HG03558 (cell line): Measurements from ENCODE around the gene ADARB2.
A peak's percentile ranks its signal among the peaks of the same experiment; 100 is the strongest.

Experiments
- ATAC-seq: cut with Tn5 transposase; IDR thresholded peaks from one replicate; pipeline ENCODE4 v1.9.1; 2021; ENCODE audit warnings: moderate number of reproducible peaks; ENCODE audit not compliant: unreplicated experiment; ENCODE audit errors: extremely low read depth

Gene ADARB2

DNA sequence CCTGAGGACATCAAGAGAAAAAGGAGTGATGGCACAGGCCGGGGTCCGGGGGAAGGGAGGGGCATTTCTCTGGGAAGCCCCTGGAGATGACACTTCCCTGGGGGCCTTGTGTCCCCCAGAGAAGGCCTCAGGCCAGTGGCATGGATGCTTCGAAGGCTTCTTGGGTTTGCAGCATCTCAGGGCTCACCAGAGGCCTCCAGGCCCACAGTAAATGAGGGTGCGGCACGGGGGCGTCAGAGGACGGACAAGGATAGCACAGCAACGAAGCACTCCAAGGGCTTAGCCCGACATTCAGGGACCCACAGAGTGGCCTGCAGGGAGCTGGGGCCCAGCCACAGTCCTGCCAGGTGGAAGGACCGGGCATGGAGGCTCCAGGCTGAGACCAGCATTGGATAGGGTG, 71.6 kb downstream of the ADARB2 start:
- no peak for ATAC-seq

DNA sequence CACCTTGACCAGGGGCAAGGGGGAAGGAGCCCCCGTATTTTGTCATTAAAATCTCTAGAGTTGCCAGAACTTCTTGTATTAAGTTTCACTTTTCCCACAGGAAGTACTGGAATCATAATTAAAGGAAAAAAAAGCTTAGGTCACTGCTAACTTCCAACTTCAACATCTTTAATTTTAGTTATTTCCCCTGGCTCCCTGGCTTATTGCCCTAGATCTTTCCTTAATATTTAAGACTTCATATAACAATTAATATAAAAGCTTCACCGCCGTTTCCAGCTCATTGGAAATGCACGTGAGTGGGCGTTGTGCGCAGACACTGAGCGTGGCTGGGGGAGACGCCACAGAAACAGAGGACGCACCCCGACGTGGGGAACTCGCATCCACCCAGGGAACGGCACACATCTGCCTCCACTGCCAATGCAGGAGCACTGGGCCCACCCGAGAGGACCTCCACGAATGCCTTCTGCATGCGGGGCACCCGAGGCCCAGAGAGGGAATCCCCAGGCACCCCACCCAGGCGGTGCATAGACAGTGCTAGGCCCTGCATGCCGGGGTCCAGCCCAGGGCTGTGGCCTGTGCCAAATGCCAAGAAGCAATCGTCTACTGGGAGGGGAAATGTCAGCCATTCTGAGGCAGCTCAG, 72.2 kb downstream of the ADARB2 start:
- ATAC-seq, result no peak

DNA sequence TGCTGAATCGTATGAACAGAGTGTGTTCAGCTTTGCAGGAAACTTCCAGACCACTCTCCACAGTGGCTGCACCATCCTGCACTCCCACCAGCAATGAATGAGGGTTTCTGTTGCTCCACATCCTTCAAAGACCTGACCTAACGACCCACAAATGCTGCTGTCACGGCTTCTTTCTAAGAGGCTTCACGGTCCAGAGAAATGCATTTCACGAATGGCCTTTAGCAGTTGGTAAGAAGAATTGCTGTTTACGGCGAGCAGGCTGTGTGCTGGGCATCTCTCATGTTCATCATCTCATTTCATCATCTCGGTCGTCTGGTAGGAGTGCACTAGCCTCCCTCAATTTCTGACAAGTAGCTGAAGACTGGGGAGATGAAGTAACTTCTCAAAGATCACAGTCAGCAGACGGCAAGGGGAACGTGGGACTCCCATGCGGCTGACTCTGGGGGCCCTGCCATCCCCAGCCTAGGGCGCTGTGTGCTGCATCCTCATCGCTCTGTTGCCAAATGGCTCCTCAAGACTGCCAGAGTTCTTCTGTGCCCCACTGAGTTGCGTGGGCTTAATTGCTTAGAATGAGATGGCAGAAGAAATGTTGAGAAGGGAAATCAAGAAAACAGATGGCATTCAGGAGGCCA, 72.9 kb downstream of the ADARB2 start:
- ATAC-seq, result no peak

DNA sequence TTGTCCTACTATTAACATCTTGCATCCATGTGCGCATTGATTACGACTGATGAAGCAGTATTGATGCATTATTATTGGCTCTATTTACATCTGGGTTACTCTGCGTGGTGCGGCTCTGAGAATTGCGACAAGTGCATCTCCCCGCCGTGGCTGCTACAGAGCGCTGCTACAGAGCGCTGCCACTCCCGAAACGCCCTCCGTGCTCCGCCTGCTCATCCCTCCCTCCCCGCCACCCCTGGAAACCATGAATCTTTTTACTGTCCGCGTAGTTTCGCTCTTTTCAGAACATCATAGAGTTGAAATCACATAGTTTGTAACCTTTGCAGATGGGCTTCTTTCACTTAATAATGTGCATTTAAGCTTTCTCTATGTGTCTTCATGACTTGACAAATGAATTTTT, 74.1 kb downstream of the ADARB2 start:
- ATAC-seq, result no peak

DNA sequence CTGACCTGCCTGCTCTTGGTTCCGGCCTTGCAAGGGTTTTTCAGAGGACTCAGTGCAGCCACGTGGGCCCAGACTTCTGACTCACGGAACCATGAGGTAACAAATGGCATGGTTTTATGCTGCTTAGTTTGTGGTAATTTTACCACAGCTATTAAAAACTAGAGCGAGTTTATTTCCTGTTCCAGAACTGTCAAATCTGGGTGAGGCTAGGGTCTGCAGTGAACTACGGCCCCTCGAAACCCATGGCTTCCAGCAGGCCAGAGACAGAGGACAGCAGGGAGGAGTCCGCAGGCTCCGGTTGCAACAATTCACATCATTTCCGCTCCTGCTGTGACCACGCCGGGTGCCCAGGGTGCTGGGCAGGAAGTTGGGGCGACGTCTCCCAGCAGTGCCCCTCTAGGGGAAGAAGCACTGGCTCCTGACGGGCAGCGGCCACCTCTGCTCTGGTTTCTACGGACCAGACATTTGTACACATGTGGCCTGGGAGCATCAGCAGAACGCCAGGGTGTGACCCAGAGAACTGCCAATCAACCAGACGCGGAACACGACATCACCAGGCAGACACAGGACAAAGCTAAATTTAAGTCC, 74.8 kb downstream of the ADARB2 start:
- no peak for ATAC-seq

DNA sequence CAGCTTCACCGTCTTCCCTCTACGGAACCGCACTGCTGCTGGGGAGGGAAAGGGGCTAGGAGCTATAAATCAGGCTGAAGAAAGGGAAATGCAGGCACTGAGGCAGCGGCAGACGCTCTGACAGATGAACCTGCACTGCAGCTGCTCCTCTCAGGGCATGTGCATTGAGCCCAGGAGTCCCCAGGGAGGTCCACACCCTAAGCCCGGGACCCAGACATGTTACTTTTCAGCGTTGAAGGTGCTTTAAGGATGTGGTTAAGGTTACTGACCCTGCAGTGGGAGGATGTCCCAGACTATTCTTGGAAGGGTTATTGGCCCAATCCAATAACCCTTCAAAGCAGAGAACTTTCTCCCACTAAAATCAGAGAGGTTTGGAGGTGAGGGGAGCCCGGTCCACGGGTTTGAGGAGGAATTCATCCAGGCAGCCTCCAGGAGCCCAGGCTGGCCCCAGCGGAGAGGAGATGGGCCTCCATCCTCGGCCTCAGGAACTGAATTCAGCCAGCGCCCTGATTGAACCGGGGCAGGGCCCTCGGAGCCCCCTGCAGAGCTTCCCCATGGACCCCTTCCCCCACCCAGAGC, 75.4 kb downstream of the ADARB2 start:
- ATAC-seq, result peak; percentile 65

DNA sequence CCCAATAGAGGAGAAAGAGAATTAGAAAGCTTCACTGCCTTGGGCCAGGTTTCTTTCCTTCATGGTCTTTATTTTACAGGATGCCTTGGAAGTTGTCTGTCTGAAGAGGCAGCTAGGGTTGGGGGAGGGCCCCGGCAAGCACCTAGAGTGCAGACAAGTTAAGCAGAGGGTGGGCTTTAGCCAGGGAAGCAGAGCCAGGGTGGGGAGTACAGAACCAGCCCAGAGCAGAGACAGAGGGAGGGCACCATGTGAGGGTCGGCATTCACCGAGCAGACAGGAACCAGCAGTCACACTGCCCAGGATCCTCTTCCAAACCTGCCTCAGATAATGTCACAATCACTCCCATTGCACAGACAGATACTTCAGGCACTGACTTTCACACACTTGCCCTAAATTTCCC, 75.9 kb downstream of the ADARB2 start:
- no peak for ATAC-seq

DNA sequence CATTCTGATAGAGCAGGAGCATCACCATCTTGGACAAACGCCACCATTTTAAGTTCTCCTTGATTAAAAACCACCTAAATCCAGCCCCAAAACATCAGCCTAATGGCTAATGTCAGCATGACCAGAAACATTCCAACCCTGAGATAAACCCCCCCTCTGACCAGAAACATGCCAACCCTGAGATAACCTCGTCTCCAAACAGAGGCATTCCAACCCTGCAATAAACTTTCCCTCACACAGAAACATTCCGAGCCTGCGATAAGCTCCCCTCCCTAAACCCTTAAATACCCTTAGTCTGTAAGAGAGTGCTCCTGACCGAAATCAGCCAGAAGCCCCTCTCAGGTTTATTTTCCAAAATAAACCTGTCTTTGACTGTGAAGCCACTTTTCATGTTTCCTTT, 76.5 kb downstream of the ADARB2 start:
- ATAC-seq, result no peak

DNA sequence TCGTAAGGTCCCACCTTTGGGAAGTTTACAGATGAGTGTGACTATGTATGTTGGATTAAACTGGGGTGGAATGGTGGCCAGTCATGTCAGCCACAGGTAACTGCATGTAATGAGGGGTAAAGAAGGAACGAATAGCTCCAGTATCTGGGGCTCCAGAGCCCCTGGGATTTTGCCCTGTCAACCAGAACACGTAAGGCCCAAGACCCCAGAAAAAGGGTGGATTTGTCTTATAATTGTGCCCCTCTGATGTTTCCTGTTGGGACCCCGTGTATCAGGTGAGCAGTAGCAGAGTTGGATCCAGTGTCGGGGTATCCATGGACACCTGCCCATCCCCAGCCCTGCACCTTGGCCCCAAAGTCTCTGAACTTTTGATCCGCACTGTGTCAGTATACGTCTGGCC, 76.9 kb downstream of the ADARB2 start:
- no peak for ATAC-seq

DNA sequence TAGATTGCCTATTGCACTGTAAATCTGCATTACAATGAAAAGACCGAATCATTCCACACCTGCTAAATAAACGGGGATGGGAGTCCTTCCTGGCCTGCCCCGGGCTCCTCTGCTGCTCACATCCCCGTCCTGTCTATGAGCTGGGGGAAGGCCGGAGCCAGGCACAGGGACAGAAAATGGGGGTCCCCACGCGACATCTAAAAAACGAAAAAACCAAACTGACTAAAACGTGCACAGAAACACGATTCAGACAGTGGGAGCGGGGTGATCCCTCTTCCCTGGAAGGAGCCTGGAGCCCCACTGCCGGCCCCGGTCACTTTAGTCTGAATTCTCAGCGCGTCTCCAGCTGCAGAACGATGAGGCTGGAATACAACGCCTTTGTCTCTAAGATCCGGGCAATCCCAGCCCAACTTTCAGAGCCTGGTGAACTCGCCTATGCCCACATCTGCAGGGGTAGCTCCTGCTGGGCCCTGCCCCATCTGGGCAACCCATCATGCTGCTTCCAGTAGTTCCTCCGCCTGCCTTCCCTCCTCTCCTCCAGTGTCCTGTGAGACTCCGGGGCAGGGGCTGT, 78.0 kb downstream of the ADARB2 start:
- ATAC-seq, result no peak

DNA sequence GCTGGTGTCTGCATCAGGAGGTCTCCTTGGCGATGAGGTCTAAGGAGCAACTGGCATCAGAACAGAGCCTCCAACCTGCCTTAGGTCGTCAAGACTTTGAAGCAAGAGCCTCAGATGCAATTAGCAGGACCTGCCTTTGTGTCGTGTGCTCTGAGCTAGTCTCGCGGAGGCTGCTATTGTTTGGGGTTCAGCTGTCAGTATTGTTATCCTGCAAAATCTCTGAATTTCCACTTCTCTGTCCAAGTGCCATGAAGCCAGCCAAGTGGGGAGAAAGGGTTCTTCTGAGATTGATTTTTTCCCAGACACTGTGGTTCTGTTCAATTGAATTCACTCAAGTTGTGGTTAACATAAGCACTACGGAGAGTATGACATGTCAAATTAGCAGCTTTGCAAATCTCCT, 78.7 kb downstream of the ADARB2 start:
- ATAC-seq, result no peak

DNA sequence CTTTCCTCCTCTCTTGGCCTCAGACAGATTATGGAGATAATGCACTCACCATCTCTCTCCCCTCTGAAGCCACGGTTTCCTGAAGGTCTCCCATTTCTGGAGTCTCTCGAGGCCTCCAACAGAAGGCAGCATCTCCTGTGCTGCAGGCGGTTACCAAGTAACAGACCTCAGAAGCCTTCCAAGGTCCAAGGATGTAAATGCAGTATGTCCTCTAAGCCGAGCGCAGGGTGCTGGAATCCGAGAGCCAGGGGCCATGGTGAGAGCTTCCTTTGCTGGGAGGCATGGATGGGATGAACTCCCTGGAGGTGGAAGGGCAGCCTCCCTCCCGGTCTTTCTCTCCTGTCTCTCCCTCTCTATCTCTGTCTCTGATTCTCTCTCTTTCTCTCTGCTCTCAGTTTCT, 79.8 kb downstream of the ADARB2 start:
- no peak for ATAC-seq

DNA sequence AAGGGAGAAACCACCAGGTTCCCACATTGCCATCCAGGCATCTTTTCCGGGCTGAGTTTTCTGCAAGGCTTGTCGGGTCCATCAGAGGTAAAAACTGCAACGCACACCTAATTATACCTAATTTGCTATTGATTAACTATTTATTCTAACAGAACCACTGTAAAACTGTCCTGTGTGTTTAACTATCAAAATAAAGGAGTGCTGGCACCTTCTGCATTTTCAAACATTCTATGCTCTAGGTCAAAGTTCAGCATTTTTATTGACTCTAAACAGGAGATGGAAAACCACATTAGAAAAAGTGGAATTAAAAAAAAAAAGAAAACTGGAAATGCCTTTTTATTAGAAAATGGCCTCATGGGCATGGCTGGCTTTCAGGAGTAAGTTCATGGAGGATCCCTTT, 82.0 kb downstream of the ADARB2 start:
- ATAC-seq, result no peak

DNA sequence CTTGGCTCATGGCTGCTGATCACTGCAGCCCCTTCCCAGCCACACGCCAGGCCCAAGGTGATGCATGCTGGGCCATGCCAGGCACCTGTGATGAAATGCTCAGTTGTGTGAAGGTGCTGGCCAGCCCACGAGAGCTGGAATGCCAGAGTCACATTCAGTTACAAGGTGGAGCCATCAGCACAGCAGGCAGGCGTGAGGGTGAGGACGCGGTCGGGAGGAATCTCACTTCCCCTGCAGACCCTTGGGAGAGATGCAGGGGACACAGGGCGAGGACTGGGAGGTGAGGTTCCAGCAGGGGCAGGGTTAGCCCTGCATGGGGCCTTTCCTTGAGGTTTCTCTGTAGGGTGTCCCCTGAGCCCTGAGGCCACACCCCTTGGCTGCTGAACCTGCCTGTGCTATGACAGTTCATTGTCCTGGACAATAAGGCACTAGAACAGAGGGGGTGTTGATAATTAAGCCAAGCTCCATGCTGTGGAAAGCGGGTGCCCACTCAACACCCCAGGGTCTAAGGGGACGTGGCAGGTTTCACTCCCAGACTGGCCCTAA, 82.4 kb downstream of the ADARB2 start:
- ATAC-seq, result no peak

DNA sequence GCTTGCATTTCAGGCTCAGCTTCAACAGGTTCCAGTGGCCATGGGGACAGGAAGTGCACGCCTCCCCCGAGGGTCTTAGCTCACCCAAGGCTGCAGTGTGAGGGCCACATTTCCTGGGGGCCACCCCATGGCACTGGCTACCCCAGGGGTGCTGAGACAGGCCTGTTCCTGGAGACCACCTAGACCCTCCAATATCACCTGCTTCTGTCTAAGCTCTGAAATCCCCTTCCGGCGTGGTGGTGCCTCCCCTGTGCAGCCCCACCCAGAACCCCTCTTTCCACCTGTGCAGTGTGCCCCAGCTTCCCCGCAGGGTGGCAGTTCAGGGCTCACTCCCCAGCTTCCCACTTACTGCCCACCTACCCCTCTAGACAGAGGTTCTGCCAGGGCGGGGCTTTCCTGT, 83.1 kb downstream of the ADARB2 start:
- no peak for ATAC-seq

DNA sequence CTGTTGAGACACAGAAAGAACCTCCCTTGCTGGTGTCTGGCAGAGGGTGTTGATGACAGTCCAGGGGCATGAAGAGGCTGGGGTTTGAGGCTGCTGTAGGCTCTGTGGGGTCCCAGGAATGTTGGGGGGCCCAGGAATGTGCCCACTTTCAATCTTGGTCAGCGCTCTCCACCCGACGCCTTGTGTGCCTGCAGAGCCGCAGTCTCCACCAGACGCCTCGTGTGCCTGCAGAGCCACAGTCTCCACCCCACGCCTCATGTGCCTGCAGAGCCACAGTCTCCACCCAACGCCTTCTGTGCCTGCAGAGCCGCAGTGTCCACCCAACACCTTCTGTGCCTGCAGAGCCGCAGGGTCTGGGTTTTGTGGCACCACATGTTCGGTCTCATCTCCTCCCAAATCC, 84.0 kb downstream of the ADARB2 start:
- ATAC-seq, result no peak

DNA sequence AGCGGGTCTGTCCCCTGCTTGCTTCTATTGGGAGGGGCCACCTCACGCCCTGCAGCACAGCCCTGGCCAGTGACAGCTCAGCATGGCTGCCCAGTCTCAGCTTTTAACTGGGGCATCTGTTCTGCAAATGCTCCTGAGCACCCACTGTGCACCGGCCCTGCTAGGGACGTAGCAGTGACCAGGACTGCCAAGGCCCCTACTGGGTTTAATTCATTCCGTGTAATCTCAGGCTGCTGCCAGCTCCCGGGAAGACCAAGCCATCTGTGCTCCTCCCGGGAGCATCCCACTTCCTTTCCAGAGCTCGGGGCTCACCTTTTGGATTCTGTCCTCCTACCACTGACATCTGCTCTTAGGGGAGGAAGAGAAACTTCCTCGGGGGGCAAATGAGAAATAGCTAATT, 85.2 kb downstream of the ADARB2 start:
- no peak for ATAC-seq

DNA sequence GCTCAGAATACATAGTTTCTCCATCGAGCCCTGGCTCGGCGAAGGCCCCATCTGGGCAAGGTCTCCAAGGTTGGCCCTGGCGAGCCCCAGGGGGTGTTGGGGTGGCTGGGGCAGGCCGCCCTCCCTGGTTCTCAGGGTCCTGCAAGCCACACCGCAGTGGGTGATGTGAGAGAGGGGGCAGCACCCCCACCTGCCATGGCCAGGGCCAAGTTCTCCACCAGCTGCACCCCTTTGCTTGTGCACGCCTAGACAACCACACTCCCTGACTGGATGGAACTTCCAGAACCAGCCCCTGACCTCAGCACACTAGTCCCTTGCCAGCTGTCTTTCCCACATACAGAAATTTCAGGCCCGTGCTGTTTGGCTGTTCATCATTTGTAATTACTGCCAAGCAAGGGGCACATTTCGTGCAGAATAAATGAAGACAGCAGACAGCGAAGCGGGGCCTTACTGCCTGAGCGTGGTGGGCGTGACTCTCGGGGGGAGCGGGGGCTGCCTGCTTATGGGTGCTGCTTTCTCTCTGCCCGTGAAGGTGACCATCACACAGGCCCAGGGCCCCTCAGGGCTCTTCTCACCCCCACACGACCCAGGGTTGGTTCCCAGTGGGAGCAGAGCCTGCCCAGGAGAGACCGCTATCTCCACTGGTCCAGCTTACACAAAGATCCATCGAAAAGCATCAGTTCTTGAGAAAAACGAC, 85.9 kb downstream of the ADARB2 start:
- ATAC-seq, result no peak

DNA sequence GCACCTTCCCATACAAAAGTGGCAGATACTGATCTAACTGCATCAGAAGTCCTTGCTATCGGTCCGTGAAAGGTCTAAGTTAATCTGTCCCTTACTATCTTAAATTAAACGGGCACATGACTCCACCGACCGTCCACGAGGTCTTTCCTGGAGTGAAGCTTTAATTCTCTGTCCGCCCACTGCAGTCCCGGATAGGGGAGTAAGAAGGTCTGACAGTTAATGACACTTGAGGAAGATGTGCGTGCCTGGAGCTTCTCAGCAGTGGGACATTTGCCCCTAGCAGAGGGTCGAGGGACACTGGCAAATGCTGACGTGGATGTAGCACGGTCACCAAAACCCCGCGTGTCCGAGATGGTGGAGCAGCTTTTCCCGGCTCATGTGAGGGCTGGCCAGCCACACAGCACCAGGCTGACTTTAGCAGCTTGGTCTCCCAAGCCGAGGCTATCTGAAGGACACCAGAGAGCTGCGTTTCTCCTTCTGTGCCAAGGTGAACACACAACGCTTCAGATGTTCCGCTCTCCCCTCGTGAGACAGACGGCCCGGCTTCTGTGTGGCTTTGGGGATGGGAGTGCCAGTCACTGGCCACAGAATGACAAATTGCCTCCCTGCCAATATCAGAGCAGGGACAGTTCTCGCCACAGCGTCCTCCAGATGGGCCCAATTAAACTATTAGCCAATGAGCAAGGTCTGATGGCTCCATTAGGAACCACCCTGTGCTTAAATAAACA, 86.6 kb downstream of the ADARB2 start:
- no peak for ATAC-seq

DNA sequence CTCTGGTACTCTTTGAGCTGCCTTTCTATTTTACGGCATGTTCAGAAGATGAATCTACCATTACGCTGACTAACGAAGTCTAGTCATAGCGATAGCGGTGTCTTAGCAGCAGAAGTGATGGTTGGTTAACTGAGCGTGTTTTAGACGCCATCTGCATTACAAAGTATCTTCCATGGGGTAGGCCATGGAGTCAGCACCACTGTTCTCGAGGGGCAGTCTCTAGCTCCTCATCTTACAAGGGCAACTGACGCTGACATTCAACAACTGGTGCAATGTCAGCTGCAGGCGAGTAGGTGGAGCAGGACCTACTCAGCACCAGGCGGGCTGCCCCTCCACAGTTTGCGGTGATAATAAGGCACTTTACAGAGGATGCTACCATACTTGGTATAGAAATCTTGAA, 88.7 kb downstream of the ADARB2 start:
- no peak for ATAC-seq
